ENCODE measurements around the gene CDK8. TPM values are rescaled to one million over a fixed set of nuclear protein-coding genes. Genes with fewer than 3 reads are reported as not detected.

The CDK8 gene
- 17.0 and 21.3 TPM in 2 replicates for total RNA-seq

GRCh38 chr13:26253787-26254582 lies at the start of gene CDK8:
CDK8 (plus strand) TSS chr13:26254129; CDS start chr13:26254642, 513 bp downstream.

GRCh38 chr13:26221721-26222519 lies 32.0 kb upstream of the CDK8 start, which contains the start of gene RNF6:
RNF6 (minus strand) TSS chr13:26222314; CDS start chr13:26219649, 2,665 bp downstream.

Small RNAs within 50 kb of the gene (small RNA-seq; reads per million reads assigned to genes)
- not detected for gene RF02271

Other genes starting within 250 kb of the CDK8 start
- 0.98 and 2.1 TPM in 2 replicates for gene SHISA2, start 202.1 kb upstream of the CDK8 start, total RNA-seq
- 37.2 and 50.7 TPM in 2 replicates for gene RNF6, start 31.8 kb upstream of the CDK8 start, total RNA-seq

Measured in vein endothelial cell (primary cell).